ENCODE measurements around the gene PPARGC1A.

PPARGC1A gene

GRCh38 chr4:23878912-23879732, 10.7 kb downstream of the PPARGC1A start:
- Histone ChIP-seq H3K9ac (ENCODE audit: low read depth, low read length) (no peak overlapping the region), H3K36me3 (ENCODE audit: insufficient read depth, low read length) (no peaks in the 10 kb centered on the region), H3K4me1 (ENCODE audit: insufficient read depth, low read length) (peaks cover 18% of the 10 kb centered on the region; the same call in 1 of the 2 replicates), H3K9me3 (ENCODE audit: control insufficient read depth, insufficient read depth, low read length) (no peaks in the 10 kb centered on the region)

- Histone ChIP-seq H3K9ac (ENCODE audit: low read depth, low read length) (no peak overlapping the region), H3K36me3 (ENCODE audit: insufficient read depth, low read length) (no peaks in the 10 kb centered on the region), H3K4me1 (ENCODE audit: insufficient read depth, low read length) (peaks cover 24% of the 10 kb centered on the region; the same call in 1 of the 2 replicates), H3K9me3 (ENCODE audit: control insufficient read depth, insufficient read depth, low read length) (no peaks in the 10 kb centered on the region)
Measured at GRCh38 chr4:23878246-23878891, 11.5 kb downstream of the PPARGC1A start.

GRCh38 chr4:23877758-23878229, 12.1 kb downstream of the PPARGC1A start:
- H3K9ac ChIP-seq (ENCODE audit: low read depth, low read length) = no peak overlapping the region
- no peaks in the 10 kb centered on the region for H3K9me3 ChIP-seq (ENCODE audit: control insufficient read depth, insufficient read depth, low read length)
- H3K4me1 ChIP-seq (ENCODE audit: insufficient read depth, low read length) = peaks cover 25% of the 10 kb centered on the region; the same call in 1 of the 2 replicates
- no peaks in the 10 kb centered on the region for H3K36me3 ChIP-seq (ENCODE audit: insufficient read depth, low read length)

GRCh38 chr4:23876418-23877089, 13.3 kb downstream of the PPARGC1A start:
- Histone ChIP-seq H3K36me3 (ENCODE audit: insufficient read depth, low read length) (no peaks in the 10 kb centered on the region), H3K9me3 (ENCODE audit: control insufficient read depth, insufficient read depth, low read length) (no peaks in the 10 kb centered on the region), H3K9ac (ENCODE audit: low read depth, low read length) (no peak overlapping the region), H3K4me1 (ENCODE audit: insufficient read depth, low read length) (peaks cover 25% of the 10 kb centered on the region; the same call in 1 of the 2 replicates)

GRCh38 chr4:23875317-23875716, 14.5 kb downstream of the PPARGC1A start:
- no peaks in the 10 kb centered on the region for H3K9me3 ChIP-seq (ENCODE audit: control insufficient read depth, insufficient read depth, low read length)
- peaks cover 19% of the 10 kb centered on the region; the same call in 1 of the 2 replicates for H3K4me1 ChIP-seq (ENCODE audit: insufficient read depth, low read length)
- H3K9ac ChIP-seq (ENCODE audit: low read depth, low read length) = no peak overlapping the region

GRCh38 chr4:23874536-23874901, 15.3 kb downstream of the PPARGC1A start:
- Histone ChIP-seq H3K36me3 (ENCODE audit: insufficient read depth, low read length) (no peaks in the 10 kb centered on the region), H3K9me3 (ENCODE audit: control insufficient read depth, insufficient read depth, low read length) (no peaks in the 10 kb centered on the region), H3K9ac (ENCODE audit: low read depth, low read length) (no peak overlapping the region), H3K4me1 (ENCODE audit: insufficient read depth, low read length) (peaks cover 12% of the 10 kb centered on the region; the same call in 1 of the 2 replicates)

More at GRCh38 chr4:23875317-23875716, 14.5 kb downstream of the PPARGC1A start:
- H3K36me3 ChIP-seq (ENCODE audit: insufficient read depth, low read length) = no peaks in the 10 kb centered on the region

- H3K9me3 ChIP-seq (ENCODE audit: control insufficient read depth, insufficient read depth, low read length) = no peaks in the 10 kb centered on the region
- H3K36me3 ChIP-seq (ENCODE audit: insufficient read depth, low read length) = no peaks in the 10 kb centered on the region
- peaks cover 7% of the 10 kb centered on the region; the same call in 1 of the 2 replicates for H3K4me1 ChIP-seq (ENCODE audit: insufficient read depth, low read length)
- H3K9ac ChIP-seq (ENCODE audit: low read depth, low read length) = no peak overlapping the region
Measured at GRCh38 chr4:23873717-23874535, 15.9 kb downstream of the PPARGC1A start.

- Histone ChIP-seq H3K9ac (ENCODE audit: low read depth, low read length) (no peak overlapping the region), H3K9me3 (ENCODE audit: control insufficient read depth, insufficient read depth, low read length) (no peaks in the 10 kb centered on the region), H3K36me3 (ENCODE audit: insufficient read depth, low read length) (no peaks in the 10 kb centered on the region), H3K4me1 (ENCODE audit: insufficient read depth, low read length) (peaks cover 7% of the 10 kb centered on the region; the same call in 1 of the 2 replicates)
Measured at GRCh38 chr4:23871426-23871825, 18.4 kb downstream of the PPARGC1A start.

- Histone ChIP-seq H3K9ac (ENCODE audit: low read depth, low read length) (no peak overlapping the region), H3K4me1 (ENCODE audit: insufficient read depth, low read length) (no peaks in the 10 kb centered on the region), H3K36me3 (ENCODE audit: insufficient read depth, low read length) (no peaks in the 10 kb centered on the region), H3K9me3 (ENCODE audit: control insufficient read depth, insufficient read depth, low read length) (no peaks in the 10 kb centered on the region)
Measured at GRCh38 chr4:23866450-23867075, 23.3 kb downstream of the PPARGC1A start.

GRCh38 chr4:23861897-23862296, 27.9 kb downstream of the PPARGC1A start:
- Histone ChIP-seq H3K4me1 (ENCODE audit: insufficient read depth, low read length) (no peaks in the 10 kb centered on the region), H3K36me3 (ENCODE audit: insufficient read depth, low read length) (no peaks in the 10 kb centered on the region), H3K9me3 (ENCODE audit: control insufficient read depth, insufficient read depth, low read length) (peaks cover 6% of the 10 kb centered on the region), H3K9ac (ENCODE audit: low read depth, low read length) (no peak overlapping the region)

- peaks cover 8% of the 10 kb centered on the region; the same call in 1 of the 2 replicates for H3K4me1 ChIP-seq (ENCODE audit: insufficient read depth, low read length)
- H3K9me3 ChIP-seq (ENCODE audit: control insufficient read depth, insufficient read depth, low read length) = peaks cover 6% of the 10 kb centered on the region
- no peaks in the 10 kb centered on the region for H3K36me3 ChIP-seq (ENCODE audit: insufficient read depth, low read length)
- H3K9ac ChIP-seq (ENCODE audit: low read depth, low read length) = no peak overlapping the region
Measured at GRCh38 chr4:23860919-23861318, 28.9 kb downstream of the PPARGC1A start.

- H3K4me1 ChIP-seq (ENCODE audit: insufficient read depth, low read length) = peaks cover 11% of the 10 kb centered on the region; the same call in 1 of the 2 replicates
- no peak overlapping the region for H3K9ac ChIP-seq (ENCODE audit: low read depth, low read length)
Measured at GRCh38 chr4:23857367-23857959, 32.4 kb downstream of the PPARGC1A start.

GRCh38 chr4:23856630-23857029, 33.2 kb downstream of the PPARGC1A start:
- no peak overlapping the region for H3K9ac ChIP-seq (ENCODE audit: low read depth, low read length)
- H3K36me3 ChIP-seq (ENCODE audit: insufficient read depth, low read length) = no peaks in the 10 kb centered on the region
- H3K4me1 ChIP-seq (ENCODE audit: insufficient read depth, low read length) = peaks cover 20% of the 10 kb centered on the region
- H3K9me3 ChIP-seq (ENCODE audit: control insufficient read depth, insufficient read depth, low read length) = peaks cover 6% of the 10 kb centered on the region

More at GRCh38 chr4:23857367-23857959, 32.4 kb downstream of the PPARGC1A start:
- peaks cover 6% of the 10 kb centered on the region for H3K9me3 ChIP-seq (ENCODE audit: control insufficient read depth, insufficient read depth, low read length)
- H3K36me3 ChIP-seq (ENCODE audit: insufficient read depth, low read length) = no peaks in the 10 kb centered on the region

All from ES-I3 (cell line).